Measurements from ENCODE around the gene MBNL1. TPM values are rescaled to one million over a fixed set of nuclear protein-coding genes. Genes with fewer than 3 reads are reported as not detected.

The MBNL1 gene
- total RNA-seq, 1 experiment from 2014 or later, result 200 TPM

- no TSS peak for BruUV-seq (replicated peaks)
- Histone ChIP-seq H3K4me1 (ENCODE audit: control insufficient read depth in 1 of 2, insufficient read depth in 2 of 2, low read length in 2 of 2) (peaks cover 32% of the 10 kb centered on the region in 2 experiments), H3K9me3 (ENCODE audit: control insufficient read depth in 1 of 2, insufficient read depth in 1 of 2, low read depth in 1 of 2, low read length in 2 of 2) (no peaks in the 10 kb centered on the region), H3K9ac (ENCODE audit: low read length) (no peak overlapping the region), H4K20me1 (ENCODE audit: insufficient read depth) (0 out of 2 replicates have a peak, but pooled peaks cover 5% of the 10 kb centered on the region), H3K9me2 (ENCODE audit: insufficient read depth) (no peaks in the 10 kb centered on the region), H3K4me2 (ENCODE audit: low read length) (no peak overlapping the region), H3K79me2 (ENCODE audit: insufficient read depth, low read length) (peaks cover 99% of the 10 kb centered on the region), H3K36me3 (ENCODE audit: control insufficient read depth in 1 of 2, insufficient read depth in 2 of 2, low read length in 2 of 2) (0 out of 4 replicates have a peak, but pooled peaks cover 0 to 3% of the 10 kb centered on the region in 2 experiments), H2AFZ (ENCODE audit: low read depth, low read length, poor library complexity, severe bottlenecking) (no peak overlapping the region), H3K4me3 (replicated peaks in 1 of 2; ENCODE audit: low read depth in 1 of 2, low read length in 2 of 2) (no peak overlapping the region), H3K27me3 (ENCODE audit: insufficient read depth, low read length) (no peaks in the 10 kb centered on the region), H3K27ac (ENCODE audit: low read depth, low read length) (no peak overlapping the region)
- POLR2A ChIA-PET, result no interaction called here
- DNase-seq (ENCODE audit: low read depth, low spot score), result no peak
- TF ChIP-seq EZH2phosphoT487 (IDR thresholded peaks at IDR 0.05; ENCODE audit: borderline replicate concordance), result no peak
- TF ChIP-seq POLR2AphosphoS5 (IDR thresholded peaks at IDR 0.05; ENCODE audit: low read depth, low read length), result no peak
- no peak for TF ChIP-seq ZNF274 (IDR thresholded peaks at IDR 0.05; ENCODE audit: low read depth, low read length)
- TF ChIP-seq CBX3 (IDR thresholded peaks at IDR 0.05; ENCODE audit: low read depth), result no peak
- TF ChIP-seq SRF (IDR thresholded peaks at IDR 0.05; ENCODE audit: low read depth), result no peak
- TF ChIP-seq POLR2A (IDR thresholded peaks at IDR 0.05; ENCODE audit: borderline replicate concordance, extremely low read depth, insufficient read depth, insufficient read length), result no peak
- no peak for TF ChIP-seq ZFX (IDR thresholded peaks at IDR 0.05)
- no peak for TF ChIP-seq YY1 (IDR thresholded peaks at IDR 0.05; ENCODE audit: extremely low read depth, insufficient replicate concordance, low read depth, low read length)
- no peak for TF ChIP-seq TCF7L2 (IDR thresholded peaks at IDR 0.05; ENCODE audit: borderline replicate concordance, extremely low read depth, insufficient read depth, insufficient read length)
- TF ChIP-seq CEBPB (IDR thresholded peaks at IDR 0.05; ENCODE audit: low read depth), result no peak
- no peak for TF ChIP-seq EGR1 (IDR thresholded peaks at IDR 0.05; ENCODE audit: low read depth)
- TF ChIP-seq, protein P1, sequence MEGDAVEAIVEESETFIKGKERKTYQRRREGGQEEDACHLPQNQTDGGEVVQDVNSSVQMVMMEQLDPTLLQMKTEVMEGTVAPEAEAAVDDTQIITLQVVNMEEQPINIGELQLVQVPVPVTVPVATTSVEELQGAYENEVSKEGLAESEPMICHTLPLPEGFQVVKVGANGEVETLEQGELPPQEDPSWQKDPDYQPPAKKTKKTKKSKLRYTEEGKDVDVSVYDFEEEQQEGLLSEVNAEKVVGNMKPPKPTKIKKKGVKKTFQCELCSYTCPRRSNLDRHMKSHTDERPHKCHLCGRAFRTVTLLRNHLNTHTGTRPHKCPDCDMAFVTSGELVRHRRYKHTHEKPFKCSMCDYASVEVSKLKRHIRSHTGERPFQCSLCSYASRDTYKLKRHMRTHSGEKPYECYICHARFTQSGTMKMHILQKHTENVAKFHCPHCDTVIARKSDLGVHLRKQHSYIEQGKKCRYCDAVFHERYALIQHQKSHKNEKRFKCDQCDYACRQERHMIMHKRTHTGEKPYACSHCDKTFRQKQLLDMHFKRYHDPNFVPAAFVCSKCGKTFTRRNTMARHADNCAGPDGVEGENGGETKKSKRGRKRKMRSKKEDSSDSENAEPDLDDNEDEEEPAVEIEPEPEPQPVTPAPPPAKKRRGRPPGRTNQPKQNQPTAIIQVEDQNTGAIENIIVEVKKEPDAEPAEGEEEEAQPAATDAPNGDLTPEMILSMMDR (IDR thresholded peaks at IDR 0.05 in 2 of 3, conservative IDR thresholded peaks at IDR 0.05 in 1 of 3; ENCODE audit: borderline replicate concordance in 1 of 3, insufficient read depth in 1 of 3, low read depth in 2 of 3, low read length in 2 of 3), result no peak
- TF ChIP-seq ZBTB33 (IDR thresholded peaks at IDR 0.05; ENCODE audit: extremely low read depth, insufficient replicate concordance, low read length), result no peak
- no peak for TF ChIP-seq FOSL1 (IDR thresholded peaks at IDR 0.05; ENCODE audit: low read depth)
- no peak for TF ChIP-seq SIN3A (IDR thresholded peaks at IDR 0.05; ENCODE audit: low read depth)
- TF ChIP-seq, protein P2, sequence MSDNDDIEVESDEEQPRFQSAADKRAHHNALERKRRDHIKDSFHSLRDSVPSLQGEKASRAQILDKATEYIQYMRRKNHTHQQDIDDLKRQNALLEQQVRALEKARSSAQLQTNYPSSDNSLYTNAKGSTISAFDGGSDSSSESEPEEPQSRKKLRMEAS (IDR thresholded peaks at IDR 0.05), result no peak
- CTCF ChIA-PET, result no interaction called here
- RAD21 ChIA-PET (ENCODE audit: low non-redundant PET in 1 of 2, low total read pairs in 2 of 2, uncharacterized antibody in 2 of 2, unreplicated experiment in 2 of 2), result no interaction called here
- intact Hi-C loops (cut with micrococcal nuclease), result no loop called here
- ATAC-seq, result no peak
Observed at GRCh38 chr3:152353578-152353977, 84.8 kb downstream of the MBNL1 start.
